ENCODE data around the gene USP35. TPM values are rescaled to one million over a fixed set of nuclear protein-coding genes. Genes with fewer than 3 reads are reported as not detected.

USP35 gene
- total and polyA plus RNA-seq, 2 experiments from 2014 or later: 2.7 to 7.0 TPM

GRCh38 chr11:78250099-78250498, 61.4 kb downstream of the USP35 start:
- Histone ChIP-seq H3F3A (ENCODE audit: insufficient read depth) (peaks cover 33% of the 10 kb centered on the region), H3K9me3 (ENCODE audit: low read depth) (no peaks in the 10 kb centered on the region), H3K9ac (no peak overlapping the region), H2AFZ (no peak overlapping the region), H3K9me2 (ENCODE audit: insufficient read depth) (no peaks in the 10 kb centered on the region), H3K4me3 (no peak overlapping the region), H3K27me3 (replicated peaks; ENCODE audit: insufficient read depth) (no peaks in the 10 kb centered on the region), H3K79me2 (ENCODE audit: insufficient read depth) (no peaks in the 10 kb centered on the region), H3K27ac (no peak overlapping the region), H3K4me1 (ENCODE audit: insufficient read depth) (peaks cover 24% of the 10 kb centered on the region), H3K4me2 (ENCODE audit: unreplicated experiment) (no peak overlapping the region), H4K20me1 (ENCODE audit: insufficient read depth) (no peaks in the 10 kb centered on the region), H3K36me3 (ENCODE audit: low read depth) (no peaks in the 10 kb centered on the region)
- TF ChIP-seq EZH2 (IDR thresholded peaks at IDR 0.05; ENCODE audit: insufficient read depth, poor library complexity, severe bottlenecking): no peak
- TF ChIP-seq EZH2phosphoT487 (IDR thresholded peaks at IDR 0.05; ENCODE audit: insufficient read depth, low read depth): no peak
- WGBS, 2 experiments (ENCODE audit: low coverage in 1 of 2, low lambda C conversion rate in 2 of 2, missing lambda C conversion rate in 2 of 2): 88 to 93% methylated on average over 8 of the region's 8 CpGs
- in situ Hi-C loops (cut with MboI): no loop called here
- DNase-seq: no peak

GRCh38 chr11:78251083-78251775, 62.5 kb downstream of the USP35 start:
- peak overlapping the region; percentile 32 for H3K4me2 ChIP-seq (ENCODE audit: unreplicated experiment)
- WGBS, 2 experiments (ENCODE audit: low coverage in 1 of 2, low lambda C conversion rate in 2 of 2, missing lambda C conversion rate in 2 of 2): 12 to 19% methylated on average over 1 of the region's 1 CpG

GRCh38 chr11:78253797-78254196, 65.1 kb downstream of the USP35 start:
- H3K36me3 ChIP-seq (ENCODE audit: low read depth): no peaks in the 10 kb centered on the region

More at GRCh38 chr11:78251083-78251775, 62.5 kb downstream of the USP35 start:
- Histone ChIP-seq H3K4me3 (no peak overlapping the region), H3K27me3 (replicated peaks; ENCODE audit: insufficient read depth) (no peaks in the 10 kb centered on the region), H4K20me1 (ENCODE audit: insufficient read depth) (no peaks in the 10 kb centered on the region), H2AFZ (no peak overlapping the region), H3K9me3 (ENCODE audit: low read depth) (no peaks in the 10 kb centered on the region), H3K9ac (no peak overlapping the region), H3K4me1 (ENCODE audit: insufficient read depth) (peaks cover 27% of the 10 kb centered on the region), H3K9me2 (ENCODE audit: insufficient read depth) (no peaks in the 10 kb centered on the region), H3F3A (ENCODE audit: insufficient read depth) (peaks cover 39% of the 10 kb centered on the region), H3K36me3 (ENCODE audit: low read depth) (no peaks in the 10 kb centered on the region), H3K79me2 (ENCODE audit: insufficient read depth) (no peaks in the 10 kb centered on the region), H3K27ac (no peak overlapping the region)
- peak; percentile 56 for DNase-seq
- TF ChIP-seq EZH2phosphoT487 (IDR thresholded peaks at IDR 0.05; ENCODE audit: insufficient read depth, low read depth) (no peak), EZH2 (IDR thresholded peaks at IDR 0.05; ENCODE audit: insufficient read depth, poor library complexity, severe bottlenecking) (no peak)
- in situ Hi-C loops (cut with MboI): no loop called here

GRCh38 chr11:78254268-78254667, 65.5 kb downstream of the USP35 start:
- H3F3A ChIP-seq (ENCODE audit: insufficient read depth): peaks cover 29% of the 10 kb centered on the region
- DNase-seq: no peak
- H3K36me3 ChIP-seq (ENCODE audit: low read depth): no peaks in the 10 kb centered on the region
- H4K20me1 ChIP-seq (ENCODE audit: insufficient read depth): no peaks in the 10 kb centered on the region
- H3K27ac ChIP-seq: no peak overlapping the region
- peaks cover 39% of the 10 kb centered on the region for H3K4me1 ChIP-seq (ENCODE audit: insufficient read depth)
- TF ChIP-seq EZH2phosphoT487 (IDR thresholded peaks at IDR 0.05; ENCODE audit: insufficient read depth, low read depth) (no peak), EZH2 (IDR thresholded peaks at IDR 0.05; ENCODE audit: insufficient read depth, poor library complexity, severe bottlenecking) (no peak)
- in situ Hi-C loops (cut with MboI): no loop called here
- no peaks in the 10 kb centered on the region for H3K79me2 ChIP-seq (ENCODE audit: insufficient read depth)
- 95 to 99% methylated on average over 4 of the region's 4 CpGs for WGBS, 2 experiments (ENCODE audit: low coverage in 1 of 2, low lambda C conversion rate in 2 of 2, missing lambda C conversion rate in 2 of 2)
- H3K4me3 ChIP-seq: no peak overlapping the region
- H3K9me2 ChIP-seq (ENCODE audit: insufficient read depth): no peaks in the 10 kb centered on the region
- no peaks in the 10 kb centered on the region for H3K27me3 ChIP-seq (replicated peaks; ENCODE audit: insufficient read depth)
- H2AFZ ChIP-seq: no peak overlapping the region
- no peaks in the 10 kb centered on the region for H3K9me3 ChIP-seq (ENCODE audit: low read depth)
- no peak overlapping the region for H3K4me2 ChIP-seq (ENCODE audit: unreplicated experiment)
- no peak overlapping the region for H3K9ac ChIP-seq

More at GRCh38 chr11:78253797-78254196, 65.1 kb downstream of the USP35 start:
- Histone ChIP-seq H3K9me3 (ENCODE audit: low read depth) (no peaks in the 10 kb centered on the region), H4K20me1 (ENCODE audit: insufficient read depth) (no peaks in the 10 kb centered on the region), H3K4me3 (no peak overlapping the region), H3K27me3 (replicated peaks; ENCODE audit: insufficient read depth) (no peaks in the 10 kb centered on the region), H3K27ac (no peak overlapping the region), H3K9me2 (ENCODE audit: insufficient read depth) (no peaks in the 10 kb centered on the region), H3K9ac (no peak overlapping the region), H3K4me2 (ENCODE audit: unreplicated experiment) (no peak overlapping the region), H3K79me2 (ENCODE audit: insufficient read depth) (no peaks in the 10 kb centered on the region), H3K4me1 (ENCODE audit: insufficient read depth) (peaks cover 39% of the 10 kb centered on the region), H2AFZ (no peak overlapping the region), H3F3A (ENCODE audit: insufficient read depth) (peaks cover 33% of the 10 kb centered on the region)
- in situ Hi-C loops (cut with MboI): no loop called here
- 67% methylated on average over 4 of the region's 4 CpGs for WGBS, 2 experiments (ENCODE audit: low coverage in 1 of 2, low lambda C conversion rate in 2 of 2, missing lambda C conversion rate in 2 of 2)
- TF ChIP-seq EZH2phosphoT487 (IDR thresholded peaks at IDR 0.05; ENCODE audit: insufficient read depth, low read depth): no peak
- no peak for TF ChIP-seq EZH2 (IDR thresholded peaks at IDR 0.05; ENCODE audit: insufficient read depth, poor library complexity, severe bottlenecking)
- DNase-seq: peak; percentile 52
